ENCODE measurements around the gene FOXK1.

The FOXK1 gene

GRCh38 chr7:4775250-4775847, 93.3 kb downstream of the FOXK1 start, which contains the start of gene AP5Z1:
TSS of gene AP5Z1 (plus strand) at chr7:4775623. CDS start at chr7:4775716, 93 bp downstream.
- peaks cover 3% of the 10 kb centered on the region for H3K79me1 ChIP-seq (ENCODE audit: low read depth, low read length)
- no peaks in the 10 kb centered on the region for H3K9me3 ChIP-seq (replicated peaks in 1 of 2; ENCODE audit: control insufficient read depth in 2 of 2, insufficient read depth in 1 of 2, low read depth in 1 of 2, low read length in 2 of 2)
- H3K9ac ChIP-seq (ENCODE audit: low read depth, low read length, poor library complexity) = peak within 1 kb of the TSS; percentile 90
- H3K4me3 ChIP-seq (ENCODE audit: low read length in 2 of 2) = peak within 1 kb of the TSS; percentile 87 to 93
- peak within 1 kb of the TSS; percentile 84 for H3K4me2 ChIP-seq (ENCODE audit: insufficient read depth, low read length, poor library complexity, severe bottlenecking)
- H3K14ac ChIP-seq (ENCODE audit: low read length) = no peak within 1 kb of the TSS
- H3K4me1 ChIP-seq (ENCODE audit: control insufficient read depth in 2 of 2, insufficient read depth in 1 of 2, low read depth in 1 of 2, low read length in 2 of 2) = peaks cover 8 to 11% of the 10 kb centered on the region in 2 donors
- peak within 1 kb of the TSS; percentile 53 for H4K91ac ChIP-seq (ENCODE audit: low read depth, low read length, poor library complexity)
- H2AFZ ChIP-seq (ENCODE audit: low read length) = peak within 1 kb of the TSS; percentile 95
- H2BK5ac ChIP-seq (ENCODE audit: low read length) = peak within 1 kb of the TSS; percentile 75
- no CpG with 5 or more reads among the region's 55 CpGs for WGBS, 2 donors (ENCODE audit: extremely low coverage in 2 of 2, insufficient read length in 2 of 2, insufficient replicate concordance in 1 of 2)
- no peak within 1 kb of the TSS for H2BK15ac ChIP-seq (ENCODE audit: low read length)
- H4K8ac ChIP-seq (ENCODE audit: low read depth, low read length) = peak within 1 kb of the TSS; percentile 96
- no peaks in the 10 kb centered on the region for H3K27me3 ChIP-seq (ENCODE audit: control insufficient read depth in 3 of 3, insufficient read depth in 3 of 3, low read depth in 1 of 3, low read length in 3 of 3)
- peak within 1 kb of the TSS; percentile 33 for H3K27ac ChIP-seq (replicated peaks; ENCODE audit: low read length)
- peak within 1 kb of the TSS; percentile 52 for H3K23ac ChIP-seq (ENCODE audit: low read depth, low read length, poor library complexity)
- H3K36me3 ChIP-seq (replicated peaks in 1 of 2; ENCODE audit: control insufficient read depth in 2 of 2, insufficient read depth in 2 of 2, low read length in 2 of 2) = peaks cover 0 to 17% of the 10 kb centered on the region in 2 donors
- H2BK12ac ChIP-seq (ENCODE audit: low read length) = no peak within 1 kb of the TSS
- DNase-seq (ENCODE audit: low spot score) = peak; percentile 88
- peak within 1 kb of the TSS; percentile 83 for H3K18ac ChIP-seq (ENCODE audit: low read length)
- peak within 1 kb of the TSS; percentile 94 for H2AK5ac ChIP-seq (ENCODE audit: low read depth, low read length)
- no peak within 1 kb of the TSS for H2BK120ac ChIP-seq (ENCODE audit: low read depth, low read length)
- H3K4ac ChIP-seq (ENCODE audit: low read length) = no peak within 1 kb of the TSS

GRCh38 chr7:4775848-4776623, 93.9 kb downstream of the FOXK1 start:
- H2BK15ac ChIP-seq (ENCODE audit: low read length) = no peak overlapping the region
- no peak overlapping the region for H2BK120ac ChIP-seq (ENCODE audit: low read depth, low read length)
- H3K23ac ChIP-seq (ENCODE audit: low read depth, low read length, poor library complexity) = no peak overlapping the region
- peak overlapping the region; percentile 32 for H2BK5ac ChIP-seq (ENCODE audit: low read length)
- H3K27ac ChIP-seq (replicated peaks; ENCODE audit: low read length) = no peak overlapping the region
- H3K4me1 ChIP-seq (ENCODE audit: control insufficient read depth in 2 of 2, insufficient read depth in 1 of 2, low read depth in 1 of 2, low read length in 2 of 2) = peaks cover 8 to 11% of the 10 kb centered on the region in 2 donors
- H3K27me3 ChIP-seq (ENCODE audit: control insufficient read depth in 3 of 3, insufficient read depth in 3 of 3, low read depth in 1 of 3, low read length in 3 of 3) = no peaks in the 10 kb centered on the region
- no peak for DNase-seq (ENCODE audit: low spot score)
- no peak overlapping the region for H3K14ac ChIP-seq (ENCODE audit: low read length)
- H3K18ac ChIP-seq (ENCODE audit: low read length) = no peak overlapping the region
- no peak overlapping the region for H4K91ac ChIP-seq (ENCODE audit: low read depth, low read length, poor library complexity)
- no peak overlapping the region for H4K8ac ChIP-seq (ENCODE audit: low read depth, low read length)
- H3K4me3 ChIP-seq (ENCODE audit: low read length in 2 of 2) = peak overlapping the region; percentile 87 to 93
- peaks cover 0 to 17% of the 10 kb centered on the region in 2 donors for H3K36me3 ChIP-seq (replicated peaks in 1 of 2; ENCODE audit: control insufficient read depth in 2 of 2, insufficient read depth in 2 of 2, low read length in 2 of 2)
- H3K9me3 ChIP-seq (replicated peaks in 1 of 2; ENCODE audit: control insufficient read depth in 2 of 2, insufficient read depth in 1 of 2, low read depth in 1 of 2, low read length in 2 of 2) = no peaks in the 10 kb centered on the region
- H2AK5ac ChIP-seq (ENCODE audit: low read depth, low read length) = no peak overlapping the region
- WGBS, 2 donors (ENCODE audit: extremely low coverage in 2 of 2, insufficient read length in 2 of 2, insufficient replicate concordance in 1 of 2) = no CpG with 5 or more reads among the region's 32 CpGs
- no peak overlapping the region for H3K4ac ChIP-seq (ENCODE audit: low read length)
- peak overlapping the region; percentile 72 for H3K4me2 ChIP-seq (ENCODE audit: insufficient read depth, low read length, poor library complexity, severe bottlenecking)
- peak overlapping the region; percentile 90 for H3K9ac ChIP-seq (ENCODE audit: low read depth, low read length, poor library complexity)
- H2BK12ac ChIP-seq (ENCODE audit: low read length) = no peak overlapping the region
- H3K79me1 ChIP-seq (ENCODE audit: low read depth, low read length) = peaks cover 3% of the 10 kb centered on the region
- peak overlapping the region; percentile 95 for H2AFZ ChIP-seq (ENCODE audit: low read length)

- WGBS, 2 donors (ENCODE audit: extremely low coverage in 2 of 2, insufficient read length in 2 of 2, insufficient replicate concordance in 1 of 2) = 100% methylated on average over 2 of the region's 5 CpGs; no CpG with 5 or more reads in 1 of the 2 donors
- no peak overlapping the region for H3K14ac ChIP-seq (ENCODE audit: low read length)
Observed at GRCh38 chr7:4779118-4779517, 97.0 kb downstream of the FOXK1 start.

More at GRCh38 chr7:4779118-4779517, 97.0 kb downstream of the FOXK1 start:
- Histone ChIP-seq H2AK5ac (ENCODE audit: low read depth, low read length) (no peak overlapping the region), H3K4me2 (ENCODE audit: insufficient read depth, low read length, poor library complexity, severe bottlenecking) (no peak overlapping the region), H2BK15ac (ENCODE audit: low read length) (no peak overlapping the region), H3K9ac (ENCODE audit: low read depth, low read length, poor library complexity) (no peak overlapping the region), H2BK5ac (ENCODE audit: low read length) (no peak overlapping the region), H3K27ac (replicated peaks; ENCODE audit: low read length) (no peak overlapping the region), H4K91ac (ENCODE audit: low read depth, low read length, poor library complexity) (no peak overlapping the region), H3K4me1 (ENCODE audit: control insufficient read depth in 2 of 2, insufficient read depth in 1 of 2, low read depth in 1 of 2, low read length in 2 of 2) (peaks cover 7 to 11% of the 10 kb centered on the region in 2 donors), H3K4ac (ENCODE audit: low read length) (no peak overlapping the region), H3K27me3 (ENCODE audit: control insufficient read depth in 3 of 3, insufficient read depth in 3 of 3, low read depth in 1 of 3, low read length in 3 of 3) (no peaks in the 10 kb centered on the region), H3K4me3 (ENCODE audit: low read length in 2 of 2) (no peak overlapping the region), H2AFZ (ENCODE audit: low read length) (no peak overlapping the region), H3K79me1 (ENCODE audit: low read depth, low read length) (peaks cover 9% of the 10 kb centered on the region), H3K23ac (ENCODE audit: low read depth, low read length, poor library complexity) (no peak overlapping the region), H3K36me3 (replicated peaks in 1 of 2; ENCODE audit: control insufficient read depth in 2 of 2, insufficient read depth in 2 of 2, low read length in 2 of 2) (peaks cover 13 to 32% of the 10 kb centered on the region in 2 donors), H4K8ac (ENCODE audit: low read depth, low read length) (no peak overlapping the region), H3K9me3 (replicated peaks in 1 of 2; ENCODE audit: control insufficient read depth in 2 of 2, insufficient read depth in 1 of 2, low read depth in 1 of 2, low read length in 2 of 2) (no peaks in the 10 kb centered on the region), H3K18ac (ENCODE audit: low read length) (no peak overlapping the region), H2BK120ac (ENCODE audit: low read depth, low read length) (no peak overlapping the region), H2BK12ac (ENCODE audit: low read length) (no peak overlapping the region)
- no peak for DNase-seq (ENCODE audit: low spot score)

All from neuronal stem cell (in vitro differentiated cells).